GM23338 (cell line): ENCODE results near the gene OR4D1. TPM values are rescaled to one million over a fixed set of nuclear protein-coding genes. Genes with fewer than 3 reads are reported as not detected.

Experiments used
- ATAC-seq: fragments of 200-7000 bp; cut with Tn5 transposase; 3 replicates; pipeline ENCODE4 v1.9.1; 2020
- DNase-seq: peaks from one replicate; pipeline ENCODE4 v3.0.0-alpha.2; 2015; ENCODE audit warnings: low spot score
- H2AFZ ChIP-seq: fragments of 200-600 bp; sonication (generic); 2 replicates; pipeline ENCODE4 v1.8.0; 2016; ENCODE audit warnings: antibody characterized with exemption, mild to moderate bottlenecking, moderate library complexity
- H3F3A ChIP-seq: fragments of 200-600 bp; sonication (generic); replicated peaks from 2 replicates; pipeline ENCODE4 v1.8.0; 2017; ENCODE audit warnings: antibody characterized with exemption, mixed run types, low read depth
- H3K27ac ChIP-seq: fragments of 200-600 bp; sonication (generic); 2 replicates; pipeline ENCODE4 v1.6.1; 2016; ENCODE audit warnings: low read depth
- H3K27me3 ChIP-seq: fragments of 200-600 bp; sonication (generic); 2 replicates; pipeline ENCODE4 v1.8.0; 2016; ENCODE audit warnings: mild to moderate bottlenecking, mixed run types, moderate library complexity; ENCODE audit not compliant: insufficient read depth
- H3K36me3 ChIP-seq: fragments of 200-600 bp; sonication (generic); 2 replicates; pipeline ENCODE4 v1.8.0; 2016; ENCODE audit warnings: mild to moderate bottlenecking; ENCODE audit not compliant: insufficient read depth
- H3K4me1 ChIP-seq: fragments of 200-600 bp; sonication (generic); 2 replicates; pipeline ENCODE4 v1.8.0; 2016; ENCODE audit warnings: mild to moderate bottlenecking, moderate library complexity; ENCODE audit not compliant: insufficient read depth
- H3K4me2 ChIP-seq: fragments of 200-600 bp; sonication (generic); 2 replicates; pipeline ENCODE4 v1.7.1; 2017; ENCODE audit warnings: mixed run types
- H3K4me3 ChIP-seq: fragments of 200-600 bp; sonication (generic); 2 replicates; pipeline ENCODE4 v1.6.1; 2016; ENCODE audit warnings: mixed run types
- H3K79me2 ChIP-seq: fragments of 200-600 bp; sonication (generic); replicated peaks from 2 replicates; pipeline ENCODE4 v1.8.0; 2017; ENCODE audit warnings: mild to moderate bottlenecking; ENCODE audit not compliant: insufficient read depth
- H3K9me2 ChIP-seq: fragments of 200-600 bp; sonication (generic); 2 replicates; pipeline ENCODE4 v1.8.0; 2017; ENCODE audit not compliant: insufficient read depth
- H4K20me1 ChIP-seq: fragments of 200-600 bp; sonication (generic); replicated peaks from 2 replicates; pipeline ENCODE4 v1.8.0; 2017; ENCODE audit warnings: mild to moderate bottlenecking; ENCODE audit not compliant: insufficient read depth
- H3K27ac Mint-ChIP-seq: 2 replicates; pipeline ENCODE4 v1.8.0; 2020; ENCODE audit warnings: inconsistent platforms, mild to moderate bottlenecking, moderate library complexity, mixed read lengths
- H3K27me3 Mint-ChIP-seq: 3 replicates; pipeline ENCODE4 v1.8.0; 2022; ENCODE audit warnings: low read depth, mild to moderate bottlenecking, moderate library complexity, mixed read lengths, inconsistent platforms; ENCODE audit not compliant: insufficient read depth, poor library complexity
- H3K36me3 Mint-ChIP-seq: 3 replicates; pipeline ENCODE4 v1.8.0; 2021; ENCODE audit warnings: low read depth, mild to moderate bottlenecking, inconsistent platforms, moderate library complexity, mixed read lengths
- H3K4me1 Mint-ChIP-seq: 3 replicates; pipeline ENCODE4 v1.8.0; 2020; ENCODE audit warnings: mild to moderate bottlenecking, inconsistent platforms, mixed read lengths
- H3K4me3 Mint-ChIP-seq: 3 replicates; pipeline ENCODE4 v1.8.0; 2021; ENCODE audit warnings: moderate library complexity, mild to moderate bottlenecking, inconsistent platforms, mixed read lengths
- H3K9me3 Mint-ChIP-seq: 3 replicates; pipeline ENCODE4 v1.8.0; 2020; ENCODE audit warnings: moderate library complexity, mild to moderate bottlenecking, inconsistent platforms, mixed read lengths
- EZH2 ChIP-seq: fragments of 200-600 bp; sonication (generic); IDR thresholded peaks from one replicate; pipeline ENCODE4 v1.8.0; 2017; ENCODE audit warnings: antibody characterized with exemption, mild to moderate bottlenecking, low read depth; ENCODE audit not compliant: unreplicated experiment
- EZH2phosphoT487 ChIP-seq: fragments of 200-600 bp; sonication (generic); IDR thresholded peaks from one replicate; pipeline ENCODE4 v1.8.1; 2018; ENCODE audit warnings: antibody characterized with exemption; ENCODE audit not compliant: unreplicated experiment
- STAT1 ChIP-seq: IDR thresholded peaks from one replicate; pipeline ENCODE4 v1.6.1; 2016; ENCODE audit warnings: antibody characterized with exemption; ENCODE audit not compliant: unreplicated experiment
- ZNF331 ChIP-seq: fragments of 250-450 bp; sonication (Bioruptor Pico); IDR thresholded peaks from 2 replicates; pipeline ENCODE4 v1.5.0; 2020; ENCODE audit warnings: low read depth, mild to moderate bottlenecking, moderate library complexity
- ZNF462 ChIP-seq: fragments of 250-450 bp; sonication (Bioruptor Pico); IDR thresholded peaks from 2 replicates; pipeline ENCODE4 v1.5.0; 2020; ENCODE audit warnings: mild to moderate bottlenecking, moderate library complexity
- polyA plus RNA-seq: library from polyadenylated mRNA; unstranded; fragments of >200 nt; fragmentation: Nextera tagmentation; extraction: Ambion mirVana; gene quantifications from 2 replicates; pipeline ENCODE4 v1.2.1, GENCODE V29; 2016
- total RNA-seq: library from RNA; depleted of rRNA; stranded (reverse); fragments of >200 nt; shearing (Covaris generic); gene quantifications from 2 replicates; pipeline ENCODE4 v1.2.3, GENCODE V29; 2014
- TF ChIP-seq, protein P1 (sequence below), 2 experiments: fragments of 200-600 bp in 1 of 2; sonication (generic) in 1 of 2; conservative IDR thresholded peaks; 2 replicates each; pipeline versions ENCODE4 v1.5.1 to v1.6.1; 2016 to 2017; ENCODE audit warnings: antibody characterized with exemption in 2 of 2, low read depth in 2 of 2, mild to moderate bottlenecking in 2 of 2, moderate library complexity in 1 of 2
- TF ChIP-seq, protein P2 (sequence below): IDR thresholded peaks from one replicate; pipeline ENCODE4 v1.6.1; 2018; ENCODE audit warnings: antibody characterized with exemption; ENCODE audit not compliant: unreplicated experiment

The OR4D1 gene
- total and polyA plus RNA-seq, 2 experiments from 2014 or later = 0.10 to 0.50 TPM

- no peak for TF ChIP-seq ZNF462 (CRISPR knock-in tag)
- no peak for TF ChIP-seq ZNF331 (CRISPR knock-in tag)
- no peak for TF ChIP-seq STAT1
- TF ChIP-seq, protein P1, sequence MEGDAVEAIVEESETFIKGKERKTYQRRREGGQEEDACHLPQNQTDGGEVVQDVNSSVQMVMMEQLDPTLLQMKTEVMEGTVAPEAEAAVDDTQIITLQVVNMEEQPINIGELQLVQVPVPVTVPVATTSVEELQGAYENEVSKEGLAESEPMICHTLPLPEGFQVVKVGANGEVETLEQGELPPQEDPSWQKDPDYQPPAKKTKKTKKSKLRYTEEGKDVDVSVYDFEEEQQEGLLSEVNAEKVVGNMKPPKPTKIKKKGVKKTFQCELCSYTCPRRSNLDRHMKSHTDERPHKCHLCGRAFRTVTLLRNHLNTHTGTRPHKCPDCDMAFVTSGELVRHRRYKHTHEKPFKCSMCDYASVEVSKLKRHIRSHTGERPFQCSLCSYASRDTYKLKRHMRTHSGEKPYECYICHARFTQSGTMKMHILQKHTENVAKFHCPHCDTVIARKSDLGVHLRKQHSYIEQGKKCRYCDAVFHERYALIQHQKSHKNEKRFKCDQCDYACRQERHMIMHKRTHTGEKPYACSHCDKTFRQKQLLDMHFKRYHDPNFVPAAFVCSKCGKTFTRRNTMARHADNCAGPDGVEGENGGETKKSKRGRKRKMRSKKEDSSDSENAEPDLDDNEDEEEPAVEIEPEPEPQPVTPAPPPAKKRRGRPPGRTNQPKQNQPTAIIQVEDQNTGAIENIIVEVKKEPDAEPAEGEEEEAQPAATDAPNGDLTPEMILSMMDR (conservative IDR thresholded peaks at IDR 0.05; ENCODE audit: low read depth in 2 of 2) = no peak
Observed at GRCh38 chr17:58187063-58187462, 38.9 kb downstream of the OR4D1 start (continued).

GRCh38 chr17:58187675-58188074, 39.5 kb downstream of the OR4D1 start:
- no peaks in the 10 kb centered on the region for H3F3A ChIP-seq
- DNase-seq = no peak
- TF ChIP-seq EZH2phosphoT487 (no peak), STAT1 (no peak), EZH2 (no peak)
- TF ChIP-seq, protein P2, sequence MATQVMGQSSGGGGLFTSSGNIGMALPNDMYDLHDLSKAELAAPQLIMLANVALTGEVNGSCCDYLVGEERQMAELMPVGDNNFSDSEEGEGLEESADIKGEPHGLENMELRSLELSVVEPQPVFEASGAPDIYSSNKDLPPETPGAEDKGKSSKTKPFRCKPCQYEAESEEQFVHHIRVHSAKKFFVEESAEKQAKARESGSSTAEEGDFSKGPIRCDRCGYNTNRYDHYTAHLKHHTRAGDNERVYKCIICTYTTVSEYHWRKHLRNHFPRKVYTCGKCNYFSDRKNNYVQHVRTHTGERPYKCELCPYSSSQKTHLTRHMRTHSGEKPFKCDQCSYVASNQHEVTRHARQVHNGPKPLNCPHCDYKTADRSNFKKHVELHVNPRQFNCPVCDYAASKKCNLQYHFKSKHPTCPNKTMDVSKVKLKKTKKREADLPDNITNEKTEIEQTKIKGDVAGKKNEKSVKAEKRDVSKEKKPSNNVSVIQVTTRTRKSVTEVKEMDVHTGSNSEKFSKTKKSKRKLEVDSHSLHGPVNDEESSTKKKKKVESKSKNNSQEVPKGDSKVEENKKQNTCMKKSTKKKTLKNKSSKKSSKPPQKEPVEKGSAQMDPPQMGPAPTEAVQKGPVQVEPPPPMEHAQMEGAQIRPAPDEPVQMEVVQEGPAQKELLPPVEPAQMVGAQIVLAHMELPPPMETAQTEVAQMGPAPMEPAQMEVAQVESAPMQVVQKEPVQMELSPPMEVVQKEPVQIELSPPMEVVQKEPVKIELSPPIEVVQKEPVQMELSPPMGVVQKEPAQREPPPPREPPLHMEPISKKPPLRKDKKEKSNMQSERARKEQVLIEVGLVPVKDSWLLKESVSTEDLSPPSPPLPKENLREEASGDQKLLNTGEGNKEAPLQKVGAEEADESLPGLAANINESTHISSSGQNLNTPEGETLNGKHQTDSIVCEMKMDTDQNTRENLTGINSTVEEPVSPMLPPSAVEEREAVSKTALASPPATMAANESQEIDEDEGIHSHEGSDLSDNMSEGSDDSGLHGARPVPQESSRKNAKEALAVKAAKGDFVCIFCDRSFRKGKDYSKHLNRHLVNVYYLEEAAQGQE = peak; percentile 42

More at GRCh38 chr17:58187675-58188074, 39.5 kb downstream of the OR4D1 start:
- H3K4me1 ChIP-seq = no peaks in the 10 kb centered on the region
- H4K20me1 ChIP-seq = no peaks in the 10 kb centered on the region
- H3K9me2 ChIP-seq = no peaks in the 10 kb centered on the region
- no peak overlapping the region for H3K27ac ChIP-seq
- H3K4me1 Mint-ChIP-seq = peaks cover 8% of the 10 kb centered on the region; the same call in 2 of the 3 replicates
- peaks cover 11% of the 10 kb centered on the region for H3K27me3 Mint-ChIP-seq
- ATAC-seq = no peak
- H3K36me3 Mint-ChIP-seq = no peaks in the 10 kb centered on the region
- H3K27me3 ChIP-seq = no peaks in the 10 kb centered on the region
- no peak overlapping the region for H3K27ac Mint-ChIP-seq
- no peak overlapping the region for H3K4me2 ChIP-seq
- no peaks in the 10 kb centered on the region for H3K79me2 ChIP-seq
- no peaks in the 10 kb centered on the region for H3K36me3 ChIP-seq
- no peak overlapping the region for H3K4me3 ChIP-seq
- H2AFZ ChIP-seq = no peak overlapping the region
- H3K4me3 Mint-ChIP-seq = no peak overlapping the region
- no peaks in the 10 kb centered on the region for H3K9me3 Mint-ChIP-seq
